Pons (tissue), 1 donor: ENCODE measurements around the gene FREY1.

ENCODE experiments used
- DNase-seq: peaks from one replicate; pipeline ENCODE4 v3.0.0-alpha.2; 2016; ENCODE audit warnings: low spot score

FREY1 gene

DNA sequence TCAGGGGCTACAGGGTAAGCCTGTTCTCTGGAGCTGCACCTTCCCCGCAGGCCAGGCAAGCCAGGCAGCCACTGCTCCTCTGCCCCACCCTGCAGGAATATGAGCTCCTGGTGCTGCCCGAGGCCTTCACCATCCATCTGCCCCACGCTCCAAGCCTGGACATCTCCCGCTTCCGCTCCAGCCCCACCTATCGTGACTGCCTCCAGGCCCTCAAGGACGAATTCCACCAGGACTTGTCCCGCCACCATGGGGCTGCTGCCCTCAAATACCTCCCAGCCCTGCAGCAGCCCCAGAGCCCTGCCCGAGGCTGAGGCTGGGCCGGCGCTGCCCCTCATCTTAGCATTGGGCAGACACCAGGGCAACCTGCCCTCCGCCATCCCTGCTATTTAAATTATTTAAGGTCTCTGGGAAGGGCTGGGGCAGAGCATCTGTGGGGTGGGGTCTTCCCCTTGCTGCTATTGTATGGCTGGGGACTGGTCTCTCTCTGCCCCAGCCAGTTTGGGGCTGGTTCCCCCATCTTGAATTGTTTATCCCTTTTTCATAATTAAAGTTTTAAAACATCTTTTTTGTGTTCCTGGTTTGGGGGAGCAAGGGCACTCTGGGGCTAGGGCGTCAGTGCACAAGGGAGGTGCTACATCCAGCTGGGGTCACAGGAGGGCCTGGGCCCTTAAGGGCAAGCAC, 21.6 kb upstream of the FREY1 start:
- DNase-seq = no peak

DNA sequence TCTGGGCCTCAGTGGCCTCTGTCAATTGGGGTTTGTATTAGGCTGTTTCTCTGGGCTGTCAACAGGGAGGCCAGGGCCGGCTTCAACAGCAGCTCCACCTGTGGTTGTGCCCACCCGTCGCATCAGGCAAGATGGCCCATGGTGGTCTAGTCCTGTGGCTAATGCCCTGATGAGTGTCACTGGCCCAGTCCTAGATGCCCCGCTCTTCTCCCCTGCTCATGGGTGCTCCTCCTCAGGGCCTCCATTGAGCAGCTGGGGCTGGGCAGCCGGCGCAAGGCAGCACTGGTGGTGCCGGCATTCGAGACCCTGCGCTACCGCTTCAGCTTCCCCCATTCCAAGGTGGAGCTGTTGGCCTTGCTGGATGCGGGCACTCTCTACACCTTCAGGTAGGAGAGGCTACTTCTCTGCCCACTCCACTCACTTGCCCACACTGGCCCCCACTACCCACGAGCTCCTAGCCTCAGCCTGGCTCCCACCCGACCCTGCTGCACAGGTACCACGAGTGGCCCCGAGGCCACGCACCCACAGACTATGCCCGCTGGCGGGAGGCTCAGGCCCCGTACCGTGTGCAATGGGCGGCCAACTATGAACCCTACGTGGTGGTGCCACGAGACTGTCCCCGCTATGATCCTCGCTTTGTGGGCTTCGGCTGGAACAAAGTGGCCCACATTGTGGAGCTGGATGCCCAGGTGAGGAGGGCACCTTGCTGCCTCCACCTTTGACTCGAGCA, 20.8 kb upstream of the FREY1 start:
- DNase-seq = no peak

- no peak for DNase-seq
Measured at GRCh38 chr11:45927332-45927683, 20.2 kb upstream of the FREY1 start.

DNA sequence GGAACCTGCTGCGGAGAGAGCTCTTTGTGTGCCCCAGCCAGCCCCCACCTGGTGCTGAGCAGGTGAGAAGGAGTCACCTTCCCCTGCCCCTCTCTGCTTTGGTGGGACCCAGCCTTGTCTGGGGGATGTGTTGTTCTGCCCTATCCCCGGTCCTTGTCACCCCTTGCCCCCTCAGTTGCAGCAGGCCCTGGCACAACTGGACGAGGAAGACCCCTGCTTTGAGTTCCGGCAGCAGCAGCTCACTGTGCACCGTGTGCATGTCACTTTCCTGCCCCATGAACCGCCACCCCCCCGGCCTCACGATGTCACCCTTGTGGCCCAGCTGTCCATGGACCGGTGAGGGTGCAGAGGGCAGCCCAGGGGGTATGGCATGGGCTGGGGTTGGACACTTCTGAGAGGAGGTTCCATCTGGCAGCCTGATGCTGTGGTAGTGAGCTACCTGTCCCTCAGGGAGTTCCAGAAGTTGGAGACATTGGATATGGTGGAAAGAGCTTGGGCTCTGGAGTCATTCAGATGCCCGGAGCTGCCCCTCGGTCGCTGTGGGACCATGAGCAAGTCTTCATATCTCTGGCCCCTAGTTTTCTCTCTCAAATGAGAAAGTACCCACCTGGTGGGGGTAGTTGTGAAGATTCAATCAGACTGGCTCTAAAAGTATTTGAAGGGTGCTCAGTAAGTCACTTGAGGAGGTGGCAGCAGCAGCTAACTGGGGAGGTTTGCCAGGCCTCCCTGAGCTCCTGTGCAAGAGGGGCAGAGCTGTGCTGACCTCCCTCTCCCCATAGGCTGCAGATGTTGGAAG, 19.7 kb upstream of the FREY1 start:
- no peak for DNase-seq

GRCh38 chr11:45926001-45926401, 18.9 kb upstream of the FREY1 start:
- no peak for DNase-seq

GRCh38 chr11:45925550-45925949, 18.5 kb upstream of the FREY1 start:
- DNase-seq = no peak

GRCh38 chr11:45924927-45925326, 17.9 kb upstream of the FREY1 start:
- DNase-seq = no peak

DNA sequence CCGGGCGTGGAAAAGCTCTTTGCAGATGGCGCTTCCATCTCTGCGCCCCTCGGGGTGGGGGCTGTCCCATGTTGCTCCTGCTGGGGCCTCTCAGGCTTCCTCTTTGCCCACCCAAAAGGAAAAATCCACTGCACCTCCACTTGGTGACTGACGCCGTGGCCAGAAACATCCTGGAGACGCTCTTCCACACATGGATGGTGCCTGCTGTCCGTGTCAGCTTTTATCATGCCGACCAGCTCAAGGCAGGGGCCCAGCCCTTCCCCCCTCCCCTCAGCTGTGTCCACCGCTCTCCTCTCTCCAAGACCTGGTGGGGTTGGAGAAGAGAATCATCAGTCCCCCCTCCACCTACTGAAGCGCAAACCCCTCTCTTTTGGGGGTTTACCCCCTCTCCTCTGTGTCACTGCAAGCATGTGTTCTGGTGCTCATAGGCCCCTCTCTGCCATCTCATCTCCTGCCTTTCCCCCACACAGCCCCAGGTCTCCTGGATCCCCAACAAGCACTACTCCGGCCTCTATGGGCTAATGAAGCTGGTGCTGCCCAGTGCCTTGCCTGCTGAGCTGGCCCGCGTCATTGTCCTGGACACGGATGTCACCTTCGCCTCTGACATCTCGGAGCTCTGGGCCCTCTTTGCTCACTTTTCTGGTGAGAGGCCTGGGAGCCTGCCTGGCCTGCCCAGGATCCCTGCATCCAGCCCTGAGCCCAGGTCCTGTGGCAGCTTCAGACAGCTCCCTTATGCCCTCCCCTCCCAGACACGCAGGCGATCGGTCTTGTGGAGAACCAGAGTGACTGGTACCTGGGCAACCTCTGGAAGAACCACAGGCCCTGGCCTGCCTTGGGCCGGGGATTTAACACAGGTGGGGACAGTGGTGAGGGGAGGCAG, 17.2 kb upstream of the FREY1 start:
- DNase-seq = no peak

DNA sequence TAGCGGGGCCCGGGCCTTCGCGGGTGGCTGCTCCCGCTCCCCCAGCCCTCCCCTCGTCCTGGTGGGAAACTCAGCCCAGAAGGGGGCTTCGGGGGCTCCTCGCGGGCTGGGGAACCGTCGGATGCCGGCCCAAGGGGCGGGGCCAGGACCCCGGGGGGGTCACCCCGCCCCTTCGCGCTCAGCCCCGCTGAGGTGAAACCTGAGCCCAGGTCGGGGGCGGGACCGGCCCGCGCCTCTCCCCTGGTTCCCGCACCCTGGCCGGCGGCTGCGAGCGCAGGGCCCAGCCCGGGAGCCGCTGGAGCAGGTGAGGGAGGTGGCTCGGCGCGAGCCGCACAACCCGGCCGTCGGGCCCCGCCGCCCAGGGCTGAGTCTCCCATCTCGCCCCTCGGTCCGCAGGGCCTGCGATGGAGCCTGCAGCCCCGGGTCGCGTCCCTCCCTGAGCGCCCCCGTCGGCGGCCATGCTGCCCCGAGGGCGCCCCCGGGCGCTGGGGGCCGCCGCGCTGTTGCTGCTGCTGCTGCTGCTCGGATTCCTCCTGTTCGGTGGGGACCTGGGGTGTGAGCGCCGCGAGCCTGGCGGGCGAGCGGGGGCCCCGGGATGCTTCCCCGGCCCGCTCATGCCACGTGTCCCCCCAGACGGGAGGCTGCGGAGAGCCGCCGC, 15.5 kb upstream of the FREY1 start, which contains the start of gene LARGE2:
Gene LARGE2, plus strand, starts transcription at position 232 of the 658 bp plus-strand sequence. Its CDS starts 227 bp downstream, at position 459.
- DNase-seq = no peak

GRCh38 chr11:45921561-45922424, 14.7 kb upstream of the FREY1 start:
- no peak for DNase-seq

DNA sequence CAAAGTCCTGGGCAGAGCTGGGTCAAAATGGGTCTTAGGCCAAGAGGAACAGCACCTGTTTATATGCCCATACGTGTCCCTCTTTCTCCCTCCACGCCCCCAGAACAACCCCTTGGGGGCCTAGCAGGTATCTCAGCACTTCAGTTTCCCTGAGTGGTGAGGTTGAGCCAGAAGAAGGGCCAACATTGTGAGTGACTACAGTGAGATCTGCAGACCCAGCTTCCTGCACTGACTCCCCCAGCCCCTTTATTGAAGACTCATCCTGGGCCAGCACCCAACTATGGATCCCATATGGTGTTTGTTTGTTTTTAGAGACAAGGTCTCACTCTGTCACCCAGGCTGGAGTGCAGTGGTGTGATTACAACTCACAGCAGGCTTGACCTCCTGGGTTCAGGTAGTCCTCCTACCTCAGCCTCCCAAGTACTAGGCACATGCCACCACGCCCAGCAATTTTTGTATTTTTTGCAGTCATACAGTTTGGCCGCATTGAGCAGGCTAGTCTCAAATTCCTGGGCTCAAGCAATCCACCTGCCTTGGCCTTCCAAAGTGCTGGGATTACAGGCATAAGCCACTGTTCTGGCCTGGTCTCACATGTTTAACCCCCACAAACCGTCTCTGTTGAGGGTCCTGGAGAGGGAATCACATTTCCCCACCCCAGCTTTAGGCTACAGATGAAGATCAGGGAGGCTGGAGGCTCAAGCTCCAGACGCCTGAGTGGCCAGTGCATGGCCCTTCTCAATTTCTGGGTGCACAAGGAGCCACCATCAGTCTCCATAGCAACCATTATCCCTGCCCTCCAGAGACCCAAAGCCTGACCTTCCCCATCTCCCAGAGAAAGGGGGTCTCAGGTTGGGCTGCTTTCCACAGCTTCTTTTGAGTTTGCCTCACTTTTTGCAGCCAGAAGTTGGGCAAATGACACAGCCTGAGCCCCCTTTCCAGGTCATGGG, 13.7 kb upstream of the FREY1 start:
- DNase-seq = no peak

DNA sequence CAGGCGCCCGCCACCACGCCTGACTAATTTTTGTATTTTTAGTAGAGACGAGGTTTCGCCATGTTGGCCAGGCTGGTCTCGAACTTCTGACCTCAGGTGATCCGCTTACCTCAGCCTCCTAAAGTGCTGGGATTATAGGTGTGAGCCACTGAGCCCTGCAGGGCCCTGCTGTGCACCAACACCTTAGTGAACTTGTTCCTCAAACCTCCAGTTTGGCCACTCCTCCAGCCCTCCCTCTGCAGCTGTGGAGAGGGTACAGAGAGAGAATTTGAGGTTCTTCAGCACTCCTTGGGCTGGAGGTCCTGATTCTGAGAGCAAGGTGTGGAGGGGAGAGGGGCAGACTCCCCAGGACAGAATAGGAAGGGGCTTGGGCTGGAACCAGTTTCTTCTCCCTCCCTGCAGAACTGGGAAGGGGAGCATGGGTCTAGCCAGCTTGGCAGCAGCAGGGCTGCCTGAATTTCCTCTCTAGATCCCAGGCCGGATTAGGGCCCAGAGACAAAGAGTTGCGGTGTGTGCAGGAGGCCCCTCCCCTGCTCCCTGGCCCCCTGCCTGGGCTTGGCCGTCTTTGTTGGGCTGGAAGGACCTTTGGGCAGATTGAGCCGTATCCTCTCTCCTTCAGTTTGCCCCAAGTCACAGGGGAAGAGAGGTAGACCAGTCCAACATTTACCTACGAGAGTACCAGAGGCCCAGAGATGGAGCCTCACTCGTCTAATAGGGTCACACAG, 12.9 kb upstream of the FREY1 start:
- no peak for DNase-seq

GRCh38 chr11:45918962-45919675, 12.0 kb upstream of the FREY1 start:
- DNase-seq = no peak

DNA sequence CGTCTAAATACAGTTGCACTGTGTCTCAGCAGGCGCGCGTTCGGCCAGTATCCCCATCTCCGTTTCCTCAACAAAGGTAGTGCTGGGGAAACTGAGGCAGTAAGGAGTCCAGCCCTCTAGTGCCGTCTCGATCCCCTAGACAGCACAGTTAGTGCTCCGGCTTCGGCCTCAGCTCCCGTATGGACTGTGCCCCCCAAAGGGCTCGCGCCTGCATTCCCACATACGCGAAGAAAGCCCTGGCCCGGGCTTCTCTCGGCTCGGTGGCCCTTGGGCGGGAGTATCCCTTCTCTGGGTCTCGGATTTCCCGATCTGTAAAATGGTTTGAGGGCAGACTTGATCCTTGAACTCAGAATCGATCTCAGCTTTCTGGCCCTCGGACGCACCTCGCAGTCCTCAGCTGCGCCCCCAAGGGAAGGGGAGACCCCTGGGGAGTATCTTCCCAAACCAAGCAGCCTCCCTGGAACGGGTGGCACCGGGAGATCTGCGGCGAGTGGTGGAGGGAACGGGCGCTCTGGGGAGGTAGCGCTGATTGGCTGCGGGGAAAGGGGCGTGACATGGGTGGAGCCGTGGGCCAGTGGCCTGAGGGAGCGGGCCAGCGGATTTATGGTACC, 11.4 kb upstream of the FREY1 start:
- peak; percentile 80 for DNase-seq

DNA sequence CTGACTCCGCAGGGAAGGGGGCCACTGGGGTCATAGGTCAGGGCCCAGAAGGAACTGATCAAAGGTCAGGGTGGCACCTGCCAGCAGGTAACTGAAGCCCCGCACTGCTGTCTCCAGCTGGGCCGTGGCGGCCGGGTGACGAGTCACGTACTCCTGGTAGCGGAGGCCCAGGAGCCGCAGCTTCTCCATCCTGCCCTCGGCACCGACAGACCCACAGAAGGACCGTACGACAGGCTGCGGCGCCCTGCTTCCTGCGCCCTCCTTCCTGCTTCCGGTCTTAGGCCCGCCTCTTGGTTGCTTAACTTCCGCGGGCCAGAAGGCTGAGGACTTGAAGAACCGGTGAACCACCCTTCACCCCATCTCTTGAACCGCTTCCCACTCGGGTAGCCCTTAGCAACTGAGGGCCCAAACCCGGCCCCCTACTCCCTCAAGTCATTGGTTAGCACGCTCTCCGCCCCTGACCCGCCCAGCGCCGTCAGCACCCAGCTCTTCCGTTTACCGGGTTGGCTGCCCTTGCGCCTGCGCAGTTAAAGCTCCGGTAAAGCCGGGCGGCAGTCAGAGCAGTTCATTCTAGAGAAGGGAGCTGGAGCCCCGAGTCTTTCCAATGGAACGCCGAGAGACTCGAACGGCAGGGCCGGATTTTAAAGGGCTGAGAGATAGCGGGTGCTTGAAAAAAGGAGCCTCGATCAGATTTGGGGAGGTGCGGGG, 10.7 kb upstream of the FREY1 start, which contains the start of gene PEX16:
Gene PEX16, minus strand, starts transcription at position 255 of the 708 bp plus-strand sequence. Its CDS starts 66 bp downstream, at position 189.
- peak; percentile 98 for DNase-seq

GRCh38 chr11:45917286-45917622, 10.2 kb upstream of the FREY1 start:
- no peak for DNase-seq

GRCh38 chr11:45915446-45915845, 8.4 kb upstream of the FREY1 start:
- DNase-seq = no peak
